K562 (cell line): ENCODE measurements around the gene ATP13A4. TPM values are rescaled to one million over a fixed set of nuclear protein-coding genes. Genes with fewer than 3 reads are reported as not detected.

Experiments used
- CBX8 ChIP-seq: fragments of 200-600 bp; sonication (generic); IDR thresholded peaks from 2 replicates; pipeline ENCODE4 v1.6.1; 2012; ENCODE audit warnings: borderline replicate concordance, mixed run types, low read depth, mild to moderate bottlenecking, moderate library complexity, mixed read lengths, low read length, control low read depth, inconsistent platforms; ENCODE audit not compliant: poor library complexity, severe bottlenecking; ENCODE audit errors: extremely low read depth
- E2F3 ChIP-seq: fragments of 250-450 bp; sonication (Bioruptor Pico); IDR thresholded peaks from 2 replicates; pipeline ENCODE4 v1.4.0; 2020; ENCODE audit warnings: mild to moderate bottlenecking
- EZH2 ChIP-seq: IDR thresholded peaks from 2 replicates; pipeline ENCODE4 v1.6.1; 2012; ENCODE audit warnings: low read depth, mild to moderate bottlenecking, inconsistent platforms, low read length, borderline replicate concordance
- HSF4 ChIP-seq: fragments of 250-450 bp; sonication (Bioruptor Pico); IDR thresholded peaks from 2 replicates; pipeline ENCODE4 v2.1.2; 2022; ENCODE audit warnings: mild to moderate bottlenecking, moderate library complexity, borderline replicate concordance
- MBD2 ChIP-seq: sonication (generic); IDR thresholded peaks from 2 replicates; pipeline ENCODE4 v1.6.1; 2016; ENCODE audit warnings: low read depth, borderline replicate concordance
- NCOA2 ChIP-seq, 2 experiments: fragments of 450-650 bp; IDR thresholded peaks; 2 replicates each; pipeline ENCODE4 v1.6.1; 2018; ENCODE audit warnings: mild to moderate bottlenecking in 2 of 2, moderate library complexity in 1 of 2; ENCODE audit not compliant: partially characterized antibody in 2 of 2
- RNF2 ChIP-seq: sonication (generic); IDR thresholded peaks from 2 replicates; pipeline ENCODE4 v1.6.1; 2016
- SIN3A ChIP-seq, 2 experiments: fragments of 150-350 bp in 1 of 2; IDR thresholded peaks; 2 replicates each; pipeline ENCODE4 v1.6.1; 2011 to 2016; ENCODE audit warnings: borderline replicate concordance in 2 of 2, low read depth in 2 of 2, low read length in 2 of 2, mild to moderate bottlenecking in 2 of 2, moderate library complexity in 2 of 2; ENCODE audit not compliant: control insufficient read depth in 1 of 2
- ZBTB1 ChIP-seq: sonication (generic); formaldehyde crosslinking; IDR thresholded peaks from 2 replicates; pipeline ENCODE4 v1.8.1; 2023; ENCODE audit warnings: missing genetic modification reagents, low read depth, mild to moderate bottlenecking, borderline replicate concordance
- ZBTB40 ChIP-seq, 2 experiments: fragments of 450-650 bp in 1 of 2; sonication (generic) in 1 of 2; formaldehyde crosslinking in 1 of 2; IDR thresholded peaks; 2 replicates each; pipeline versions ENCODE4 v1.7.1 to v1.9.0; 2016 to 2022; ENCODE audit warnings: inconsistent platforms in 1 of 2, mild to moderate bottlenecking in 1 of 2, missing genetic modification reagents in 1 of 2
- ZNF764 ChIP-seq: fragments of 250-450 bp; sonication (Bioruptor Pico); IDR thresholded peaks from 2 replicates; pipeline ENCODE4 v1.4.0; 2020; ENCODE audit warnings: low read depth, mild to moderate bottlenecking, moderate library complexity
- polyA plus RNA-seq, 8 experiments: library from polyadenylated mRNA; depleted of rRNA in 4 of 8; stranded (reverse) in 5 of 8; unstranded in 3 of 8; fragments of >200 nt; fragmentation: Nextera tagmentation in 2 of 8; fragmentation: Illumina TruSeq in 1 of 8; extraction: Ambion mirVana in 2 of 8; extraction: Trizol in 1 of 8; gene quantifications; 2 replicates each; pipeline versions ENCODE4 v1.2.1 to v1.2.3, GENCODE V29; 2011 to 2014; ENCODE audit warnings: inconsistent platforms in 1 of 8, missing spikeins in 1 of 8
- total RNA-seq, 7 experiments: library from RNA; depleted of rRNA in 6 of 7; stranded (reverse); fragments of >200 nt in 6 of 7; fragmentation: Illumina TruSeq in 2 of 7; extraction: Trizol in 2 of 7; gene quantifications; 2 replicates each; pipeline versions ENCODE4 v1.2.1 to v1.2.3, GENCODE V29; 2011 to 2021; ENCODE audit warnings: low replicate concordance in 1 of 7
- TF ChIP-seq, protein P1 (sequence below): IDR thresholded peaks from 2 replicates; pipeline ENCODE4 v1.6.1; 2014; ENCODE audit warnings: antibody characterized with exemption
- TF ChIP-seq, protein P2 (sequence below): sonication (generic); formaldehyde crosslinking; IDR thresholded peaks from 2 replicates; pipeline ENCODE4 v1.8.0; 2022; ENCODE audit warnings: mild to moderate bottlenecking, missing genetic modification reagents

Gene ATP13A4
- total and polyA plus RNA-seq, 9 of the 15 experiments (the other 6 are each of a cell fraction or from before 2014, with no cell fraction given) = 0.03 to 0.14 (median 0.07) TPM; not detected in 6

DNA sequence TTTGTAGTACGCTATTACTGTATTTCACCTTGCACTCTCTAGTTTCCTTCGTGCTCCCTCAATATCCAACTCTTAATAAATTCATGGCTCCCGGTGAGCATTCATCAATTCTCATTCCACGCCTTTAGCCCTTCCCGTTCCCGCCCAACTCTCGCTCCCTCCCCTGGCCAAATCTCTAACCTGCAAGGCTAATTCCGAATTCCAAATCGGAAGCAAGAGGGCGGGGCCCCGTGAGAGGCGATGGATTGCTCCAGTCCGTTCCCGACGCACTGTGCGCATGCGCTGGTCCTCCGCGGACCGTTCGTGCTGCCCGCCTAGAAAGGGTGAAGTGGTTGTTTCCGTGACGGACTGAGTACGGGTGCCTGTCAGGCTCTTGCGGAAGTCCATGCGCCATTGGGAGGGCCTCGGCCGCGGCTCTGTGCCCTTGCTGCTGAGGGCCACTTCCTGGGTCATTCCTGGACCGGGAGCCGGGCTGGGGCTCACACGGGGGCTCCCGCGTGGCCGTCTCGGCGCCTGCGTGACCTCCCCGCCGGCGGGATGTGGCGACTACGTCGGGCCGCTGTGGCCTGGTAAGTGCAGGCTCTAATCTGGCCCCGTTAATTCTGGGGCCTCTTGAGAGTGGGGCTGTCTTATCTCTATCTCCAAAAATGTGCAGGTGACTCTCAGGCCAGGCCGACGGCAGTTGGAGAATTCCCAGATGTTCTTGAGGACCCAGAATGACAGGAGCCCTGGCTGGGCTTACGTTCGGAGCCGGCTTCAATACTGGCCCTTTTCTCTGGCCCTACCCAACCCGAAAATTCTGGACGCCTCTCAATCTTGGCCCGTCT lies 38.4 kb upstream of the ATP13A4 start, which contains the start of gene OPA1 (continued):
- TF ChIP-seq EZH2 = no peak
- TF ChIP-seq, protein P1, sequence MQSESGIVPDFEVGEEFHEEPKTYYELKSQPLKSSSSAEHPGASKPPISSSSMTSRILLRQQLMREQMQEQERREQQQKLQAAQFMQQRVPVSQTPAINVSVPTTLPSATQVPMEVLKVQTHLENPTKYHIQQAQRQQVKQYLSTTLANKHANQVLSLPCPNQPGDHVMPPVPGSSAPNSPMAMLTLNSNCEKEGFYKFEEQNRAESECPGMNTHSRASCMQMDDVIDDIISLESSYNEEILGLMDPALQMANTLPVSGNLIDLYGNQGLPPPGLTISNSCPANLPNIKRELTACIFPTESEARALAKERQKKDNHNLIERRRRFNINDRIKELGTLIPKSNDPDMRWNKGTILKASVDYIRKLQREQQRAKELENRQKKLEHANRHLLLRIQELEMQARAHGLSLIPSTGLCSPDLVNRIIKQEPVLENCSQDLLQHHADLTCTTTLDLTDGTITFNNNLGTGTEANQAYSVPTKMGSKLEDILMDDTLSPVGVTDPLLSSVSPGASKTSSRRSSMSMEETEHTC = 0 out of 2 replicates have a peak, but pooled peaks have one; percentile 42
- no peak for TF ChIP-seq NCOA2 (IDR thresholded peaks at IDR 0.05; ENCODE audit: partially characterized antibody in 2 of 2)
- peak; percentile 48; the same call in 1 of the 2 replicates for TF ChIP-seq ZBTB1 (CRISPR knock-in tag)
- TF ChIP-seq CBX8 = no peak
- TF ChIP-seq E2F3 (CRISPR knock-in tag) = peak; percentile 68; the same call in 1 of the 2 replicates
- peak; percentile 70 to 79; a peak in 3 of 4 replicates for TF ChIP-seq SIN3A (IDR thresholded peaks at IDR 0.05; ENCODE audit: borderline replicate concordance in 2 of 2, control insufficient read depth in 1 of 2, low read depth in 2 of 2, low read length in 2 of 2)
- TF ChIP-seq MBD2 = peak; percentile 87
- TF ChIP-seq, protein P2, sequence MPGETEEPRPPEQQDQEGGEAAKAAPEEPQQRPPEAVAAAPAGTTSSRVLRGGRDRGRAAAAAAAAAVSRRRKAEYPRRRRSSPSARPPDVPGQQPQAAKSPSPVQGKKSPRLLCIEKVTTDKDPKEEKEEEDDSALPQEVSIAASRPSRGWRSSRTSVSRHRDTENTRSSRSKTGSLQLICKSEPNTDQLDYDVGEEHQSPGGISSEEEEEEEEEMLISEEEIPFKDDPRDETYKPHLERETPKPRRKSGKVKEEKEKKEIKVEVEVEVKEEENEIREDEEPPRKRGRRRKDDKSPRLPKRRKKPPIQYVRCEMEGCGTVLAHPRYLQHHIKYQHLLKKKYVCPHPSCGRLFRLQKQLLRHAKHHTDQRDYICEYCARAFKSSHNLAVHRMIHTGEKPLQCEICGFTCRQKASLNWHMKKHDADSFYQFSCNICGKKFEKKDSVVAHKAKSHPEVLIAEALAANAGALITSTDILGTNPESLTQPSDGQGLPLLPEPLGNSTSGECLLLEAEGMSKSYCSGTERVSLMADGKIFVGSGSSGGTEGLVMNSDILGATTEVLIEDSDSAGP = no peak
- peak; percentile 78 for TF ChIP-seq RNF2
- peak; percentile 97 for TF ChIP-seq ZBTB40 (IDR thresholded peaks at IDR 0.05)
- no peak for TF ChIP-seq ZBTB40 (CRISPR knock-in tag; IDR thresholded peaks at IDR 0.05)
- TF ChIP-seq ZNF764 (CRISPR knock-in tag) = peak; percentile 12; the same call in 1 of the 2 replicates
- no peak for TF ChIP-seq HSF4 (CRISPR knock-in tag)
